Left ventricle myocardium inferior (tissue), 1 donor: ENCODE data around the gene FAIM2. TPM values are rescaled to one million over a fixed set of nuclear protein-coding genes. Genes with fewer than 3 reads are reported as not detected.

Source experiments
- DNase-seq: peaks from one replicate; pipeline ENCODE4 v3.0.0-alpha.2; 2020
- H3K27ac ChIP-seq: fragments of 200-600 bp; replicated peaks from 2 replicates; pipeline ENCODE4 v1.8.0; 2021
- H3K27me3 ChIP-seq: fragments of 200-600 bp; 2 replicates; pipeline ENCODE4 v1.8.0; 2021; ENCODE audit warnings: low read depth
- H3K36me3 ChIP-seq: fragments of 200-600 bp; 2 replicates; pipeline ENCODE4 v1.8.0; 2021
- H3K4me1 ChIP-seq: fragments of 200-600 bp; 2 replicates; pipeline ENCODE4 v1.8.0; 2021
- H3K4me3 ChIP-seq: fragments of 200-600 bp; 2 replicates; pipeline ENCODE4 v1.8.0; 2021; ENCODE audit warnings: mild to moderate bottlenecking, moderate library complexity
- H3K9me3 ChIP-seq: fragments of 200-600 bp; replicated peaks from 2 replicates; pipeline ENCODE4 v1.8.0; 2021
- CTCF ChIP-seq: fragments of 200-600 bp; IDR thresholded peaks from 2 replicates; pipeline ENCODE4 v1.8.0; 2021; ENCODE audit warnings: antibody characterized with exemption, mild to moderate bottlenecking, borderline replicate concordance
- intact Hi-C: fragments of 100-400 bp; cut with micrococcal nuclease; formaldehyde crosslinking; loops from one replicate; pipeline ENCODE4 v1.11.0; 2022
- total RNA-seq: library from RNA; stranded (reverse); fragmentation: NEBNext Ultra II Directional; extraction: Animal tissue kit (Norgen Biotek cat#: 25700); gene quantifications from one replicate; pipeline ENCODE4 v1.2.1, GENCODE V29; 2021
- donor health status: DM: no; HTN: yes; CAD: no; lungs with severe emphysema.

FAIM2 gene
- total RNA-seq, 1 donor from 2014 or later = 7.4 TPM

GRCh38 chr12:49854976-49855375 lies 48.7 kb downstream of the FAIM2 start:
- H3K27me3 ChIP-seq = peaks cover 21% of the 10 kb centered on the region
- intact Hi-C loops = no loop called here
- no peak for DNase-seq
- H3K4me1 ChIP-seq = no peaks in the 10 kb centered on the region
- H3K9me3 ChIP-seq = no peaks in the 10 kb centered on the region
- TF ChIP-seq CTCF = no peak
- no peak overlapping the region for H3K4me3 ChIP-seq
- no peaks in the 10 kb centered on the region for H3K36me3 ChIP-seq
- H3K27ac ChIP-seq = no peak overlapping the region

GRCh38 chr12:49853671-49854070 lies 50.0 kb downstream of the FAIM2 start:
- Histone ChIP-seq H3K27ac (no peak overlapping the region), H3K4me3 (no peak overlapping the region), H3K27me3 (peaks cover 34% of the 10 kb centered on the region), H3K36me3 (no peaks in the 10 kb centered on the region), H3K9me3 (no peaks in the 10 kb centered on the region), H3K4me1 (no peaks in the 10 kb centered on the region)
- DNase-seq = no peak
- TF ChIP-seq CTCF = no peak
- intact Hi-C loops = no loop called here

- Histone ChIP-seq H3K4me3 (no peak overlapping the region), H3K27me3 (peaks cover 33% of the 10 kb centered on the region), H3K36me3 (no peaks in the 10 kb centered on the region), H3K9me3 (no peaks in the 10 kb centered on the region), H3K4me1 (peaks cover 15% of the 10 kb centered on the region), H3K27ac (no peak overlapping the region)
- DNase-seq = no peak
- TF ChIP-seq CTCF = no peak
- intact Hi-C loops = no loop called here
Observed at GRCh38 chr12:49847161-49847560, 56.5 kb downstream of the FAIM2 start.

GRCh38 chr12:49846032-49846431 lies 57.7 kb downstream of the FAIM2 start:
- Histone ChIP-seq H3K27me3 (peaks cover 31% of the 10 kb centered on the region), H3K36me3 (no peaks in the 10 kb centered on the region), H3K27ac (no peak overlapping the region), H3K9me3 (no peaks in the 10 kb centered on the region), H3K4me1 (peaks cover 23% of the 10 kb centered on the region), H3K4me3 (no peak overlapping the region)
- intact Hi-C loops = no loop called here
- TF ChIP-seq CTCF = no peak
- DNase-seq = no peak

- intact Hi-C loops = no loop called here
- Histone ChIP-seq H3K4me1 (peaks cover 23% of the 10 kb centered on the region), H3K9me3 (no peaks in the 10 kb centered on the region), H3K27me3 (peaks cover 10% of the 10 kb centered on the region), H3K27ac (no peak overlapping the region), H3K36me3 (no peaks in the 10 kb centered on the region), H3K4me3 (no peak overlapping the region)
- TF ChIP-seq CTCF = no peak
- DNase-seq = no peak
Observed at GRCh38 chr12:49843876-49844437, 59.7 kb downstream of the FAIM2 start.
